ENCODE measurements around the gene IGF1R.

IGF1R gene

GRCh38 chr15:98718426-98719136 is 70.2 kb downstream of the IGF1R start:
- H3K27me3 Mint-ChIP-seq, result no peaks in the 10 kb centered on the region
- peaks cover 93% of the 10 kb centered on the region for H3K4me1 Mint-ChIP-seq (ENCODE audit: low read depth)
- no peaks in the 10 kb centered on the region for H3K36me3 Mint-ChIP-seq
- no peaks in the 10 kb centered on the region for H3K9me3 Mint-ChIP-seq (ENCODE audit: low read depth)
- no peak overlapping the region for H3K4me3 Mint-ChIP-seq
- H3K27ac Mint-ChIP-seq, result no peak overlapping the region

GRCh38 chr15:98719137-98719740 is 70.9 kb downstream of the IGF1R start:
- H3K4me3 Mint-ChIP-seq, result no peak overlapping the region
- H3K27ac Mint-ChIP-seq, result no peak overlapping the region
- no peaks in the 10 kb centered on the region for H3K27me3 Mint-ChIP-seq
- no peaks in the 10 kb centered on the region for H3K9me3 Mint-ChIP-seq (ENCODE audit: low read depth)
- H3K4me1 Mint-ChIP-seq (ENCODE audit: low read depth), result peaks cover 92% of the 10 kb centered on the region
- H3K36me3 Mint-ChIP-seq, result no peaks in the 10 kb centered on the region

GRCh38 chr15:98720031-98720430 is 71.7 kb downstream of the IGF1R start:
- H3K27me3 Mint-ChIP-seq, result no peaks in the 10 kb centered on the region
- no peak overlapping the region for H3K4me3 Mint-ChIP-seq
- H3K36me3 Mint-ChIP-seq, result no peaks in the 10 kb centered on the region
- H3K4me1 Mint-ChIP-seq (ENCODE audit: low read depth), result peaks cover 84% of the 10 kb centered on the region
- H3K9me3 Mint-ChIP-seq (ENCODE audit: low read depth), result no peaks in the 10 kb centered on the region
- H3K27ac Mint-ChIP-seq, result no peak overlapping the region

- Mint-ChIP-seq H3K36me3 (peaks cover 4% of the 10 kb centered on the region), H3K27me3 (no peaks in the 10 kb centered on the region), H3K4me1 (ENCODE audit: low read depth) (peaks cover 80% of the 10 kb centered on the region), H3K27ac (peak overlapping the region; percentile 51), H3K4me3 (peak overlapping the region; percentile 51), H3K9me3 (ENCODE audit: low read depth) (no peaks in the 10 kb centered on the region)
Measured at GRCh38 chr15:98720577-98721565, 72.5 kb downstream of the IGF1R start.

- Mint-ChIP-seq H3K4me1 (ENCODE audit: low read depth) (peaks cover 79% of the 10 kb centered on the region), H3K27ac (peak overlapping the region; percentile 2), H3K27me3 (no peaks in the 10 kb centered on the region), H3K36me3 (peaks cover 5% of the 10 kb centered on the region), H3K4me3 (no peak overlapping the region), H3K9me3 (ENCODE audit: low read depth) (no peaks in the 10 kb centered on the region)
Measured at GRCh38 chr15:98722209-98722608, 73.9 kb downstream of the IGF1R start.

- no peak overlapping the region for H3K4me3 Mint-ChIP-seq
- peaks cover 79% of the 10 kb centered on the region for H3K4me1 Mint-ChIP-seq (ENCODE audit: low read depth)
- H3K27me3 Mint-ChIP-seq, result no peaks in the 10 kb centered on the region
- peaks cover 5% of the 10 kb centered on the region for H3K36me3 Mint-ChIP-seq
- no peaks in the 10 kb centered on the region for H3K9me3 Mint-ChIP-seq (ENCODE audit: low read depth)
- H3K27ac Mint-ChIP-seq, result no peak overlapping the region
Measured at GRCh38 chr15:98722645-98723044, 74.3 kb downstream of the IGF1R start.

- H3K36me3 Mint-ChIP-seq, result peaks cover 5% of the 10 kb centered on the region
- no peaks in the 10 kb centered on the region for H3K9me3 Mint-ChIP-seq (ENCODE audit: low read depth)
- no peak overlapping the region for H3K4me3 Mint-ChIP-seq
- no peaks in the 10 kb centered on the region for H3K27me3 Mint-ChIP-seq
- peaks cover 78% of the 10 kb centered on the region for H3K4me1 Mint-ChIP-seq (ENCODE audit: low read depth)
- no peak overlapping the region for H3K27ac Mint-ChIP-seq
Measured at GRCh38 chr15:98723195-98723594, 74.9 kb downstream of the IGF1R start.

- no peaks in the 10 kb centered on the region for H3K9me3 Mint-ChIP-seq (ENCODE audit: low read depth)
- H3K4me3 Mint-ChIP-seq, result no peak overlapping the region
- no peaks in the 10 kb centered on the region for H3K27me3 Mint-ChIP-seq
- no peak overlapping the region for H3K27ac Mint-ChIP-seq
- H3K4me1 Mint-ChIP-seq (ENCODE audit: low read depth), result peaks cover 79% of the 10 kb centered on the region
- H3K36me3 Mint-ChIP-seq, result peaks cover 5% of the 10 kb centered on the region
Measured at GRCh38 chr15:98724048-98724447, 75.7 kb downstream of the IGF1R start.

GRCh38 chr15:98724494-98724893 is 76.2 kb downstream of the IGF1R start:
- Mint-ChIP-seq H3K36me3 (peaks cover 5% of the 10 kb centered on the region), H3K4me3 (no peak overlapping the region), H3K27me3 (no peaks in the 10 kb centered on the region), H3K27ac (no peak overlapping the region), H3K9me3 (ENCODE audit: low read depth) (no peaks in the 10 kb centered on the region), H3K4me1 (ENCODE audit: low read depth) (peaks cover 79% of the 10 kb centered on the region)

GRCh38 chr15:98725874-98726273 is 77.5 kb downstream of the IGF1R start:
- H3K36me3 Mint-ChIP-seq, result peaks cover 5% of the 10 kb centered on the region
- no peaks in the 10 kb centered on the region for H3K9me3 Mint-ChIP-seq (ENCODE audit: low read depth)
- no peaks in the 10 kb centered on the region for H3K27me3 Mint-ChIP-seq
- H3K4me1 Mint-ChIP-seq (ENCODE audit: low read depth), result peaks cover 74% of the 10 kb centered on the region
- no peak overlapping the region for H3K4me3 Mint-ChIP-seq
- no peak overlapping the region for H3K27ac Mint-ChIP-seq

- Mint-ChIP-seq H3K27ac (no peak overlapping the region), H3K36me3 (peaks cover 5% of the 10 kb centered on the region), H3K4me3 (no peak overlapping the region), H3K4me1 (ENCODE audit: low read depth) (peaks cover 59% of the 10 kb centered on the region), H3K27me3 (no peaks in the 10 kb centered on the region), H3K9me3 (ENCODE audit: low read depth) (no peaks in the 10 kb centered on the region)
Measured at GRCh38 chr15:98727115-98728040, 79.0 kb downstream of the IGF1R start.

GRCh38 chr15:98728082-98728810 is 79.9 kb downstream of the IGF1R start:
- Mint-ChIP-seq H3K27me3 (no peaks in the 10 kb centered on the region), H3K9me3 (ENCODE audit: low read depth) (no peaks in the 10 kb centered on the region), H3K4me1 (ENCODE audit: low read depth) (peaks cover 51% of the 10 kb centered on the region), H3K27ac (no peak overlapping the region), H3K36me3 (peaks cover 5% of the 10 kb centered on the region), H3K4me3 (no peak overlapping the region)

GRCh38 chr15:98728811-98729160 is 80.4 kb downstream of the IGF1R start:
- Mint-ChIP-seq H3K4me3 (no peak overlapping the region), H3K27ac (no peak overlapping the region), H3K36me3 (peaks cover 5% of the 10 kb centered on the region), H3K27me3 (no peaks in the 10 kb centered on the region), H3K9me3 (ENCODE audit: low read depth) (no peaks in the 10 kb centered on the region), H3K4me1 (ENCODE audit: low read depth) (peaks cover 51% of the 10 kb centered on the region)
